HepG2 (cell line): ENCODE measurements around the gene TTLL6. TPM values are rescaled to one million over a fixed set of nuclear protein-coding genes. Genes with fewer than 3 reads are reported as not detected.

Experiments used
- AGO2 ChIP-seq: fragments of 200-400 bp; formaldehyde crosslinking; optimal IDR thresholded peaks from 2 replicates; pipeline ENCODE3; 2017; ENCODE audit warnings: mild to moderate bottlenecking, low read depth, low read length, moderate library complexity
- ASH2L ChIP-seq: fragments of 300-600, 200-600 bp; sonication (generic); IDR thresholded peaks from 2 replicates; pipeline ENCODE4 v1.7.0; 2017; ENCODE audit warnings: low read depth, mild to moderate bottlenecking, moderate library complexity, mixed read lengths, low read length; ENCODE audit not compliant: insufficient read length
- ATAD3A ChIP-seq: sonication (generic); formaldehyde crosslinking; IDR thresholded peaks from 2 replicates; pipeline ENCODE4 v1.4.0; 2020; ENCODE audit warnings: missing genetic modification reagents
- BCL6 ChIP-seq: IDR thresholded peaks from 2 replicates; pipeline ENCODE4 v1.6.1; 2016; ENCODE audit warnings: missing genetic modification reagents, missing compliant biosample characterization
- CCAR2 ChIP-seq: fragments of 200-400 bp; formaldehyde crosslinking; optimal IDR thresholded peaks from 2 replicates; pipeline ENCODE3; 2018; ENCODE audit warnings: low read depth, mild to moderate bottlenecking, low read length, moderate library complexity
- CCDC6 ChIP-seq: sonication (generic); formaldehyde crosslinking; IDR thresholded peaks from 2 replicates; pipeline ENCODE4 v1.8.1; 2022; ENCODE audit warnings: mild to moderate bottlenecking, missing genetic modification reagents, moderate library complexity
- DNMT1 ChIP-seq: sonication (generic); formaldehyde crosslinking; IDR thresholded peaks from 2 replicates; pipeline ENCODE4 v1.5.1; 2020; ENCODE audit warnings: mild to moderate bottlenecking, missing genetic modification reagents
- HOXD1 ChIP-seq: sonication (generic); formaldehyde crosslinking; IDR thresholded peaks from 2 replicates; pipeline ENCODE4 v1.5.0; 2020; ENCODE audit warnings: missing genetic modification reagents
- KDM5B ChIP-seq: sonication (generic); formaldehyde crosslinking; IDR thresholded peaks from 2 replicates; pipeline ENCODE4 v1.4.0; 2020; ENCODE audit warnings: missing genetic modification reagents, mild to moderate bottlenecking, borderline replicate concordance
- KLF16 ChIP-seq, 2 experiments: sonication (generic) in 1 of 2; formaldehyde crosslinking in 1 of 2; IDR thresholded peaks; 2 replicates each; pipeline versions ENCODE4 v1.6.1 to v1.8.0; 2016 to 2023; ENCODE audit warnings: missing genetic modification reagents in 2 of 2, missing compliant biosample characterization in 1 of 2
- MBNL3 ChIP-seq: fragments of 250-450 bp; sonication (Bioruptor Pico); conservative IDR thresholded peaks from 2 replicates; pipeline ENCODE4 v1.8.0; 2022; ENCODE audit warnings: mild to moderate bottlenecking, inconsistent platforms
- MXD4 ChIP-seq: IDR thresholded peaks from 2 replicates; pipeline ENCODE4 v1.6.1; 2016; ENCODE audit warnings: mild to moderate bottlenecking, missing biosample characterization, missing genetic modification reagents
- NFE2L2 ChIP-seq: fragments of 150-350 bp; IDR thresholded peaks from 2 replicates; pipeline ENCODE4 v1.6.1; 2014; ENCODE audit warnings: low read length
- PBX2 ChIP-seq: IDR thresholded peaks from 2 replicates; pipeline ENCODE4 v1.6.1; 2016; ENCODE audit warnings: control low read depth
- PCBP2 ChIP-seq: fragments of 200-400 bp; formaldehyde crosslinking; optimal IDR thresholded peaks from 2 replicates; pipeline ENCODE3; 2018; ENCODE audit warnings: low read length, low read depth; ENCODE audit not compliant: poor library complexity, severe bottlenecking
- RFX3 ChIP-seq: IDR thresholded peaks from 2 replicates; pipeline ENCODE4 v1.6.1; 2016; ENCODE audit warnings: missing biosample characterization, missing genetic modification reagents
- RFX5 ChIP-seq: IDR thresholded peaks from 2 replicates; pipeline ENCODE4 v1.6.1; 2011; ENCODE audit warnings: low read depth, low read length, improper control_type of control experiment
- SP140L ChIP-seq: sonication (generic); formaldehyde crosslinking; IDR thresholded peaks from 2 replicates; pipeline ENCODE4 v1.4.0; 2020; ENCODE audit warnings: missing genetic modification reagents, borderline replicate concordance
- SPEN ChIP-seq: sonication (generic); formaldehyde crosslinking; IDR thresholded peaks from 2 replicates; pipeline ENCODE4 v1.5.1; 2020; ENCODE audit warnings: low read depth, mild to moderate bottlenecking, missing genetic modification reagents
- SRF ChIP-seq: IDR thresholded peaks from 2 replicates; pipeline ENCODE4 v1.6.1; 2011; ENCODE audit warnings: mild to moderate bottlenecking, low read depth, low read length, moderate library complexity
- XBP1 ChIP-seq: sonication (generic); formaldehyde crosslinking; IDR thresholded peaks from 2 replicates; pipeline ENCODE4 v1.5.0; 2020; ENCODE audit warnings: missing genetic modification reagents
- ZBTB34 ChIP-seq: sonication (generic); formaldehyde crosslinking; IDR thresholded peaks from 2 replicates; pipeline ENCODE4 v1.8.0; 2022; ENCODE audit warnings: mild to moderate bottlenecking, missing genetic modification reagents
- ZFP82 ChIP-seq: sonication (generic); formaldehyde crosslinking; IDR thresholded peaks from 2 replicates; pipeline ENCODE4 v1.5.1; 2020; ENCODE audit warnings: mild to moderate bottlenecking, missing genetic modification reagents, borderline replicate concordance
- ZNF121 ChIP-seq: sonication (generic); formaldehyde crosslinking; IDR thresholded peaks from 2 replicates; pipeline ENCODE4 v1.5.0; 2020; ENCODE audit warnings: mild to moderate bottlenecking, missing genetic modification reagents
- ZNF253 ChIP-seq: sonication (generic); formaldehyde crosslinking; IDR thresholded peaks from 2 replicates; pipeline ENCODE4 v1.8.0; 2022; ENCODE audit warnings: mild to moderate bottlenecking, missing genetic modification reagents, borderline replicate concordance
- ZNF292 ChIP-seq: sonication (generic); formaldehyde crosslinking; IDR thresholded peaks from 2 replicates; pipeline ENCODE4 v1.8.1; 2022; ENCODE audit warnings: mild to moderate bottlenecking, low read depth, missing genetic modification reagents, borderline replicate concordance
- ZNF333 ChIP-seq: sonication (generic); formaldehyde crosslinking; IDR thresholded peaks from 2 replicates; pipeline ENCODE4 v1.4.0; 2020; ENCODE audit warnings: mild to moderate bottlenecking, missing genetic modification reagents, borderline replicate concordance
- ZNF446 ChIP-seq: sonication (generic); formaldehyde crosslinking; IDR thresholded peaks from 2 replicates; pipeline ENCODE4 v1.5.0; 2020; ENCODE audit warnings: mild to moderate bottlenecking, missing genetic modification reagents
- ZNF619 ChIP-seq: sonication (generic); formaldehyde crosslinking; IDR thresholded peaks from 2 replicates; pipeline ENCODE4 v1.4.0; 2020; ENCODE audit warnings: mild to moderate bottlenecking, missing genetic modification reagents
- ZNF776 ChIP-seq: sonication (generic); formaldehyde crosslinking; IDR thresholded peaks from 2 replicates; pipeline ENCODE4 v1.4.0; 2020; ENCODE audit warnings: mild to moderate bottlenecking, missing genetic modification reagents
- ZNF782 ChIP-seq: sonication (generic); formaldehyde crosslinking; IDR thresholded peaks from 2 replicates; pipeline ENCODE4 v1.4.0; 2020; ENCODE audit warnings: missing genetic modification reagents, mild to moderate bottlenecking, borderline replicate concordance
- polyA plus RNA-seq, 8 experiments: library from polyadenylated mRNA; depleted of rRNA in 3 of 8; stranded (reverse) in 7 of 8; unstranded in 1 of 8; fragments of >200 nt; fragmentation: Illumina TruSeq in 4 of 8; extraction: Trizol in 4 of 8; gene quantifications; 2 replicates each; pipeline versions ENCODE4 v1.2.1 to v1.2.3, GENCODE V29; 2011 to 2016; ENCODE audit warnings: low read depth in 4 of 8, missing spikeins in 1 of 8, mixed read lengths in 1 of 8; ENCODE audit not compliant: insufficient read depth in 1 of 8
- total RNA-seq, 5 experiments: library from RNA; depleted of rRNA; stranded (reverse); fragments of >200 nt; fragmentation: Illumina TruSeq; extraction: Trizol; gene quantifications; 2 replicates each; pipeline ENCODE4 v1.2.3, GENCODE V29; 2016; ENCODE audit warnings: low read depth in 1 of 5

The TTLL6 gene
- total and polyA plus RNA-seq, 2 of the 13 experiments (the other 11 are each of a cell fraction or from before 2014, with no cell fraction given) = 0.04 to 0.08 TPM

GRCh38 chr17:48816774-48817590 is at the start of gene TTLL6 (continued):
- TF ChIP-seq SP140L (CRISPR knock-in tag) (no peak), PBX2 (CRISPR knock-in tag) (no peak), ZNF253 (0 out of 2 replicates have a peak, but pooled peaks have one; percentile 66), ZNF782 (CRISPR knock-in tag) (no peak), RFX3 (CRISPR knock-in tag) (peak; percentile 78), ZNF619 (CRISPR knock-in tag) (no peak), SPEN (CRISPR knock-in tag) (no peak; the same call in 1 of the 2 replicates), ZNF333 (CRISPR knock-in tag) (no peak; the same call in 1 of the 2 replicates), PCBP2 (no peak), DNMT1 (no peak; the same call in 1 of the 2 replicates), KLF16 (CRISPR knock-in tag; IDR thresholded peaks at IDR 0.05) (no peak), ATAD3A (CRISPR knock-in tag) (no peak), AGO2 (no peak), ZFP82 (CRISPR knock-in tag) (no peak), NFE2L2 (no peak), RFX5 (no peak), HOXD1 (CRISPR knock-in tag) (no peak), MXD4 (CRISPR knock-in tag) (no peak), KDM5B (CRISPR knock-in tag) (peak; percentile 56; the same call in 1 of the 2 replicates), XBP1 (CRISPR knock-in tag) (no peak), ZNF446 (CRISPR knock-in tag) (peak; percentile 71; the same call in 1 of the 2 replicates), BCL6 (0 out of 2 replicates have a peak, but pooled peaks have one; percentile 19), ZNF292 (CRISPR knock-in tag) (no peak), ZBTB34 (CRISPR knock-in tag) (no peak), CCDC6 (no peak), MBNL3 (no peak), SRF (no peak), ASH2L (peak; percentile 51), ZNF121 (CRISPR knock-in tag) (no peak), CCAR2 (no peak), ZNF776 (CRISPR knock-in tag) (no peak; the same call in 1 of the 2 replicates)
